Astrocyte of the cerebellum (primary cell): ENCODE data around the gene CEP164.

Source experiments
- DNase-seq: peaks from one replicate; pipeline ENCODE4 v3.0.0-alpha.2; 2011; ENCODE audit warnings: low read depth
- H3K4me3 ChIP-seq: 2 replicates; pipeline ENCODE4 v1.5.1; 2011; ENCODE audit warnings: mild to moderate bottlenecking, low read depth, low read length, moderate library complexity
- CTCF ChIP-seq: IDR thresholded peaks from 2 replicates; pipeline ENCODE4 v1.5.1; 2012; ENCODE audit warnings: low read length, low read depth, moderate library complexity, mild to moderate bottlenecking; ENCODE audit errors: missing control alignments
- in situ Hi-C: cut with HindIII; loops from 2 replicates; pipeline ENCODE4 v1.10.0; 2017; ENCODE audit warnings: low sequenced_read_pairs

The CEP164 gene

GRCh38 chr11:117430293-117430955 is 102.8 kb downstream of the CEP164 start:
- no peak for DNase-seq
- no peak for TF ChIP-seq CTCF
- in situ Hi-C loops = no loop called here
- no peak overlapping the region for H3K4me3 ChIP-seq

GRCh38 chr11:117431436-117431835 is 103.8 kb downstream of the CEP164 start:
- no peak for TF ChIP-seq CTCF
- no peak for DNase-seq
- in situ Hi-C loops = no loop called here
- H3K4me3 ChIP-seq = no peak overlapping the region

GRCh38 chr11:117433717-117434116 is 106.1 kb downstream of the CEP164 start:
- H3K4me3 ChIP-seq = no peak overlapping the region
- in situ Hi-C loops = no loop called here
- DNase-seq = no peak
- TF ChIP-seq CTCF = no peak

- no peak for TF ChIP-seq CTCF
- H3K4me3 ChIP-seq = no peak overlapping the region
- in situ Hi-C loops = no loop called here
- DNase-seq = no peak
These were observed 106.8 kb downstream of the CEP164 start for GRCh38 chr11:117434481-117434880.

GRCh38 chr11:117435326-117435725 is 107.7 kb downstream of the CEP164 start:
- in situ Hi-C loops = no loop called here
- no peak overlapping the region for H3K4me3 ChIP-seq
- TF ChIP-seq CTCF = no peak
- DNase-seq = no peak

GRCh38 chr11:117437041-117437790 is 109.6 kb downstream of the CEP164 start:
- no peak for TF ChIP-seq CTCF
- no peak for DNase-seq
- in situ Hi-C loops = no loop called here
- H3K4me3 ChIP-seq = no peak overlapping the region
